Superior temporal gyrus (tissue), 1 donor: ENCODE measurements around the gene ADA.

ENCODE experiments used
- DNase-seq: peaks from one replicate; pipeline ENCODE4 v3.0.0-alpha.2; 2016; ENCODE audit errors: extremely low spot score

ADA gene

DNA sequence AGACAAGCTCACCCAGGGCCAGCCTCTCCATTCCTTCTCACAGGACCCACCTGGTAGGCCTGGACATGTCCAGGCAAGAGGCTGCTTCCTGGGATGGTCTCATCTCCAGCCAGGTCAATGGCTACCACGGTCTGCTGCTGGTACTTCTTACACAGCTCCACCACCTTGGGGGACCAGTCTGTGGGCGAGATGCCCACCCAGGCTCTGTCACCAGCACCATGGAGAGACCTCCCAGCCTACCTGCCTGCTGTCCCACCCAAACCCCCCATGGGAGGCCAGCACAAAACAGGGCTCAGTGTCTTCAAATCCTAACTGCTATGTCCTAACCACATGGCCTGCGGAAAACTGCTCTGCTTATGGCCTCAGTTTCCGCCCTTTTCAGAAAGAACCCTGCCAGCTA, 27.3 kb downstream of the ADA start:
- DNase-seq, result no peak

- DNase-seq, result no peak
Measured at GRCh38 chr20:44622501-44623270, 28.8 kb downstream of the ADA start.

DNA sequence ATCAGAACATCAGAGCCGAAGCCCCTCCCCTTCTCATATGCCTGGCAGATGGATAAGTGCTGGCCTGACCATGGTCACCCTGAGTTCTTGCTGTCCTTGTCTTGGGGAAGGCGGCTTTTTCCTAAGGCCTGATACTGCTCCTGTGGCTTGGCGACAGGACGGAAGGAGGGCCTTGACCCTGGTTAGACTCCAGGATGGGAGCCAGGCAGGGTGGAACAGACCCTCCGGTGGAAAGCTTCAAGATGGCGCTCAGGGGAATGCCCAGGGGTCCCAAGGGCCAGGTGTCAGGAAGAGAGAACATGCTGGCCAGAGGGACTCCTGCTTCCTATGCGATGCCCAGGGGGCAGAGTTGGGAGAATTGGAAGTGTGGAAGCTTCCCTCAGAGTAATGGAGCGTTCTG, 29.6 kb downstream of the ADA start:
- no peak for DNase-seq

DNA sequence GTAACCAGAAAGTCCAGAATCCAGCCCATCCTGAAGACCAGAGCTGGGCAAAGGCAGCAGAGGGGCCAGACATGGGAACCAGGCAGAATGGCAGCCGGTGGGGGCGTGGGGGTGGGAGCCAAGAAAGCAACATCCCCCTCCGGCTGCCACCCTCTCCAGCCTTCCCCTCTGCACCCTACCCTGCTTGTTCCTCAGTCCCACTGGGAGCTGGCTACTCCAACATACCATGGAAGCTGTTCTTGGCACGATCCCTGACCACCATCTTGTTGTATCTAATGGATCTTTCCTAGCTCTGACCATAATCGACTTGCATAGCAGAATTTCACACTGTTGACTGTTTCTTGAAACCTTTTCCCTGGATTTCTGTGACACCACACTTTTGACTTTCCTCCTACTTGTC, 30.2 kb downstream of the ADA start:
- no peak for DNase-seq

GRCh38 chr20:44620030-44620429, 31.5 kb downstream of the ADA start:
- no peak for DNase-seq

GRCh38 chr20:44619294-44619693, 32.2 kb downstream of the ADA start:
- DNase-seq, result no peak

- no peak for DNase-seq
Measured at GRCh38 chr20:44618318-44618731, 33.2 kb downstream of the ADA start.

DNA sequence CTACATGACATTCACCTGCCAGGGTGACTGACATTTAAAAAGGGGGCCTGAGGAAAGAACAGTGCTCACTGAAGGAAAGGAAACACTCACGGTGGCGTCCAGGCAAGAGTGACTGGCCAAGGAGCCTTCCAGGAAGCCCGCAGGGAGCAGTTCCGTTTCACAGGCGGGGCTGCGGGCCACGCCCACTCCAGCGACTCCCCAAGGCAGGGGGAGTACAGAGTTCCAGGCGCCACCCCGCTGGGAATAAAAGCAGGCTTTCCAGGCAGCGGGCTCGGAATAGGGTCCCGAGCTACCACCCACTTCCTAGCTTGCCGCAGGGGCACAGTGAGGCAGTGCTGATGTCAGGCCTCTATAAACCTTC, 34.9 kb downstream of the ADA start:
- DNase-seq, result no peak

GRCh38 chr20:44615876-44616603, 35.5 kb downstream of the ADA start:
- DNase-seq, result peak; percentile 96

- peak; percentile 35 for DNase-seq
Measured at GRCh38 chr20:44615169-44615791, 36.2 kb downstream of the ADA start.

DNA sequence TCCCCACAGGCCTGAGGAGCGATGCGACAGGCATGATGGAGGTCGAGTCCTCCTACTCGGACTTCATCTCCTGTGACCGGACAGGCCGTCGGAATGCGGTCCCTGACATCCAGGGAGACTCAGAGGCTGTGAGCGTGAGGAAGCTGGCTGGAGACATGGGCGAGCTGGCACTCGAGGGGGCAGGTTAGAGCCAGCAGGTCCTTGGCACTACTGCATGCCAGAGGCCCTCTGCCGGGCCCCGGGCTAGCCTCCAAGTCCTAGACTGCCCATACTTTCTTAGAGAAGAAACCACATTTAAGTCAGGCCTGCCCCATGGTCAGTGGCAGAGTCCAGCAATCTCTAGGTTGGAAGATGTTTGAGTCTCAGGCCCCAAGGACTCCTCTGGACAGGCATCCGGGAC, 37.0 kb downstream of the ADA start:
- DNase-seq, result no peak

- no peak for DNase-seq
Measured at GRCh38 chr20:44613575-44613974, 37.9 kb downstream of the ADA start.

DNA sequence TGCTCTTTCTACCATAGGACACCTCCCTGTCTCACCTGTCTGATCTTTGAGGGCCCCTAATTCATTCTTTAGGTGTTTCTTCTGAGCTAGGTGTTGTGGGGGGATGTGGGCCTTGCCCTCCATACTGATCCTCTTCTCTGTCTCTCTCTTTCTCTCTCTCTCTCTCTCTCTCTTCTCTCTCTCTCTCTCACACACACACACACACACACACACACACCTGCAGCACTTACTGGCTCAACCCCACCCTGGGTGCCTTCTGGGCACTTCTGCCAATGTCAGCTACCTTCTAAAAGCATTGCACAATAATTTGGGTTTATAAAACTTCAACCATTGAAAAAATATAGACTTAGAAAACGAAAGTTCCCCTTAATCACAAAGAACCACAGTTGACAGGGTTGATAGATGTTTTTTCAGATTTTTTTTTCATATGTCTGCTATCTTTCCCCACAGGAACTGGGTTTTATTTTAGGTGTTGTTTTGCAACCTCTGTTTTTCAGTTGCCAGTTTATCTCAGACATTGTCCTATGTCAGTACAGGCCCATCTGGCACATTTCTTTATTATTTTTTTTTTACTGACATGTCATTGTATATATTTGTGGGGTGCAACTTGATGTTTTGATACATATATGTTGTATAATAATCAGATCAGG, 41.1 kb downstream of the ADA start:
- no peak for DNase-seq

- peak; percentile 95 for DNase-seq
Measured at GRCh38 chr20:44609516-44610312, 41.8 kb downstream of the ADA start.

DNA sequence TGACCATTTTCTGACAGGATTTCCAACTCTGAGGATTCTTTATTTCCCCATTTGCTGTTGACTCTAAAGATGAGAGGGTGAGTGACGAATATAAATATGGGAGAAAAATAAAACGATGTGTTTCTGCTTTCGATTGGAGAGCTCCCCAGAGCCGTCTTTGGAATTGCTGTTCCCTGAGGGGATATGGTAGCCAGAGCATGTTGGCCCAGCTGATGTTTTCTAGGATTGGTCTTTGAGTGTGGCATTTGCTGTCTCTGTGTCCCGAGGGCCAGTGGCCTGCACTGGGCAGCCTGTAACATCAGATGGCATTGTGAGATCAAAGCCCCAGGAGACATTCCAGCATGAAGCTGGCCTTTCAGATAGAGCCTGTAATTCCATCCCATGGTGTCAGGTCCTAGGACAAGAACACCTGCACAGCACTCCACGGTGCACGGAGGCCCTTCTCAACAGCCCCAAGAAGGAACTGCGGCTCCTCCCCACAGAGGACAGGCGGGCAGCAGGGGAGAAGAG, 42.4 kb downstream of the ADA start:
- DNase-seq, result peak; percentile 35

DNA sequence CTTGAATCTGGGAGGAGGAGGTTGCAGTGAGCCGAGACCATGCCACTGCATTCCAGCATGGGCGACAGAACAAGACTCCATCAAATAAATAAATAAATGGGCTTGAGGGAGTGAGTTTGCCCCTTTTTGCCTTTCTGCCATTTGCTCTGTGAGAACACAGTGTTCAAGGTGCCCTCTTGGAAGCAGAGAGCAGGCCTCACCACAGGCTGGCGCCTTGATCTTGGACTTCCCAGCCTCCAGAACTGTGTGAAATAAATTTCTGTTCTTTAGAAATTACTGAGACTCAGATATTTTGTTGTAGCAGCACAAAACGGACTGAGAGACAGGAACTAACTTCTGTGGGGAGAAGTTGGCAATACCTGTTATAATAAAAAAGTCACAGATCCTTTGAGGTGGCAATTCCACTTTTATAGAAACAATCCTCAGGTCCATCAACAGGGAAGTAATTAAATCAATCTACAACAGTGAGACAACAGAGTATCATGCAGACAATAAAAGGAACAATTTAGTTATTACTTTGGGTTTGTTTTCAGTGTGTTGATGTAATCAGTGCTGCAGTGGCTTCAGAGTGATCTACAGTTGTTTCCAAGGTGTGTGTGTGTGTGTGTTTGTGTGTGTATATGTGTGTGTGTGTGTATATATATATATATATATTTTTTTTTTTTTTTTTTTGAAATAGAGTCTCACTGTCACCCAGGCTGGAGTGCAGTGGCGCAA, 44.6 kb downstream of the ADA start:
- DNase-seq, result no peak

DNA sequence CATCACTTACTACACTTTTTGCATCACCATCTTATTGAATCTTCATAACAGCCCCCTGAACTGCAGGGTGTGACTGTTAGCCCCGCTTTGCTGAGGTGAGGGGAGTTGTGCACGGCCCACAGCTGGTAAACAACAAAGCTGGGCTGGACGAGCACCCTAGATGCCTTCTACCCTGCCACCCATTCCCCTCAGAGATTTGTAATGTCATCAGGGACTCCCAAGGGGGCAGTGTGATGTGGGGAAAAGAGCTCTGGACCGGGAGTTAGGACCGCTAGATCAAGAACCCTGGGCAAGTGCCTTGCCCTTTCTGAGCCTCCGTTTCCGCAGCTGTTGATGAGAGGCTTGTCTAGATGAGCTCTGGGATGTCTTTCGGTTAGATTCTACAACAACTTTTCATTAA, 48.2 kb downstream of the ADA start:
- no peak for DNase-seq

GRCh38 chr20:44601801-44602204, 49.7 kb downstream of the ADA start:
- peak; percentile 53 for DNase-seq

DNA sequence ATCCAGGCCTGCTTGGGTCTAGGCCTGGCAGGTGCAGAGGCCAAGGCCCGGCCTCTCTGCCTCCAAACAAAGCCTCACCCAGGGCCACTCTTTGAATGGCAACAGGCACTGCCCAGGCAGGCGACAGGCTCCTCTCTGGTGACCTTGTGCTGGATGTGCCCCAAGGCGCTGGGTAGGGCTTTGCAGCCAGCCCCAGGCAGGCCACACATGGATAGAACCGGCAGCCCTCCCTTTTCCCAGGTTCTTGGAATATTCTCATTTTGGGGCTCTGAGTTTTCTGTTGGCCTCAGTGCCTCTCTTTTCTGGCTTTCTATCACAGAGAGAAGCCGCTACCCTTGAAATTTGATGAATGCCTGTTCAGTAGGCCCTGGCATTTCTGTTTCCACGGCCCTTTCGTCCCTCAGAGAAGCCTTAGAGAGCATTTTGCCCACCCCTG, 50.2 kb downstream of the ADA start:
- DNase-seq, result no peak

DNA sequence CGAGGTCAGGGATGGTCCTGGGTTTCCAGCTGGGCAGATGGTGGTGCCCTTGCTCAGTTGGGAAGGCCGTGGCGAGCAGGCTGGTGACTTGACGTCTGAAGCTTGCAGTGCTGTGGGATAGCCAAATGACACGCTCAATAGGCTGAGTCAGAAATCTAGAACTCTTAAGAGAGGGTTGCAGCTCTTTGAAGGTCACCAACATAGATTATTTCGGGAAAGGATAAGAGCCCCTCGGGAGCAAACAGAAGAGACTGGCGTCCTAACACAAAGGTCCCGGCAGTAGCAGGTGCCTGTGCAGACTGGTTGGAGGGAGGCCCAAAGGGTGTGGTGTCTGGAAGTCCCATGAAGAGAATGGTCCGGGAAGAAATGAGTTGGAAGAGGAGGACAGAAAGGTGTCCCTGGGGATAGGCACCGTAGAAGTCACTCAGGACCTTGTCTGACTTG, 50.7 kb downstream of the ADA start:
- no peak for DNase-seq

DNA sequence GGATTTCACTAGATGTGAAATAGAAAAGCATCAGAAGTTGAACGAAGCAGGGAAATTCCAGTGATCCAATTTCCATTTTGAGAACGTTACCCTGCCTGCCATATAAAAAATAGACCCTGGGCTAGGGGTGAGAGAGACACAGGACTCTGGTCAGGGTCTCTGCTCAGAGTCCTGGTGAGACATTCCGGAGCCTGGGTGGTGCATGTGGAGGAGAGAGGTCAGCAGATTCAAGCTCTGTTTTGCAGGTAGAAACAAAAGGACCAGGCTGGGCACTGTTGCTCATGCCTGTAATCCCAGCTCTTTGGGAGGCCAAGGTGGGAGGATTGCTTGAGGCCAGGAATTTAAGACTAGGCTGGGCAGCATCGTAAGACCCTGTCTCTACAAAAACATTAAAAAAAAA, 51.2 kb downstream of the ADA start:
- DNase-seq, result no peak
